CD14-positive monocyte (primary cell): Measurements from ENCODE around the gene TKT. TPM values are rescaled to one million over a fixed set of nuclear protein-coding genes. Genes with fewer than 3 reads are reported as not detected.
A peak's percentile ranks its signal among the peaks of the same experiment; 100 is the strongest.

Experiments used
- DNase-seq, 3 donors: peaks; one replicate each; pipeline ENCODE4 v3.0.0-alpha.2; 2011 to 2022
- H2AFZ ChIP-seq: 2 replicates; pipeline ENCODE4 v1.6.0; 2012; ENCODE audit warnings: mild to moderate bottlenecking, low read depth, low read length, inconsistent platforms; ENCODE audit not compliant: insufficient read depth, poor library complexity, severe bottlenecking
- H3K27ac ChIP-seq, 2 donors: 1 replicate in 1 of 2; 2 replicates in 1 of 2; pipeline ENCODE4 v1.5.1; 2012 to 2013; ENCODE audit warnings: low read length in 2 of 2, control low read depth in 1 of 2, inconsistent platforms in 1 of 2, low read depth in 1 of 2, mild to moderate bottlenecking in 1 of 2
- H3K27me3 ChIP-seq, 2 donors: one replicate each; pipeline versions ENCODE4 v1.6.0 to v1.6.1; 2011 to 2013; ENCODE audit warnings: low read length in 2 of 2; ENCODE audit not compliant: control insufficient read depth in 2 of 2, insufficient read depth in 2 of 2
- H3K36me3 ChIP-seq, 2 donors: replicated peaks in 1 of 2; 1 replicate in 1 of 2; 2 replicates in 1 of 2; pipeline versions ENCODE4 v1.5.1 to v1.6.1; 2012 to 2013; ENCODE audit warnings: low read length in 2 of 2, control low read depth in 1 of 2, inconsistent platforms in 1 of 2, mild to moderate bottlenecking in 1 of 2; ENCODE audit not compliant: insufficient read depth in 2 of 2, control insufficient read depth in 1 of 2
- H3K4me1 ChIP-seq, 2 donors: 1 replicate in 1 of 2; 2 replicates in 1 of 2; pipeline versions ENCODE4 v1.5.1 to v1.6.1; 2012 to 2013; ENCODE audit warnings: low read length in 2 of 2, control low read depth in 1 of 2, inconsistent platforms in 1 of 2, mild to moderate bottlenecking in 1 of 2, moderate library complexity in 1 of 2; ENCODE audit not compliant: insufficient read depth in 2 of 2, control insufficient read depth in 1 of 2
- H3K4me2 ChIP-seq: replicated peaks from 2 replicates; pipeline ENCODE3; 2012; ENCODE audit warnings: low read length, moderate library complexity, mild to moderate bottlenecking; ENCODE audit not compliant: poor library complexity, severe bottlenecking; ENCODE audit errors: extremely low read depth
- H3K4me3 ChIP-seq, 3 experiments: fragments of 200-600 bp in 1 of 3; sonication (generic) in 1 of 3; replicated peaks in 1 of 3; 1 replicate in 2 of 3; 2 replicates in 1 of 3; pipeline ENCODE4 v1.5.1; 2011 to 2013; ENCODE audit warnings: low read length in 3 of 3, mild to moderate bottlenecking in 3 of 3, control low read depth in 2 of 3, low read depth in 2 of 3, inconsistent platforms in 1 of 3, moderate library complexity in 1 of 3
- H3K79me2 ChIP-seq: 2 replicates; pipeline ENCODE4 v1.6.0; 2012; ENCODE audit warnings: mild to moderate bottlenecking, control low read depth, inconsistent platforms, low read length, moderate library complexity; ENCODE audit not compliant: insufficient read depth
- H3K9ac ChIP-seq: 2 replicates; pipeline ENCODE4 v1.6.0; 2017; ENCODE audit warnings: low read length, mild to moderate bottlenecking; ENCODE audit not compliant: insufficient read depth, poor library complexity, severe bottlenecking
- H3K9me3 ChIP-seq, 2 donors: replicated peaks in 1 of 2; 1 replicate in 1 of 2; 2 replicates in 1 of 2; pipeline versions ENCODE4 v1.5.1 to v1.6.1; 2012 to 2013; ENCODE audit warnings: low read length in 2 of 2, control low read depth in 1 of 2; ENCODE audit not compliant: control insufficient read depth in 1 of 2, insufficient read depth in 1 of 2
- H4K20me1 ChIP-seq: 2 replicates; pipeline ENCODE4 v1.6.0; 2012; ENCODE audit warnings: mild to moderate bottlenecking, low read length, control low read depth, moderate library complexity; ENCODE audit not compliant: insufficient read depth
- H3K27ac Mint-ChIP-seq, 7 donors: one replicate each; pipeline ENCODE4 v1.8.0; 2020; ENCODE audit warnings: mild to moderate bottlenecking in 7 of 7, mixed read lengths in 7 of 7, moderate library complexity in 6 of 7, inconsistent platforms in 2 of 7
- H3K27me3 Mint-ChIP-seq, 3 donors: one replicate each; pipeline ENCODE4 v1.8.0; 2021 to 2022; ENCODE audit warnings: low read depth in 3 of 3, mild to moderate bottlenecking in 3 of 3, mixed read lengths in 3 of 3, moderate library complexity in 3 of 3, inconsistent platforms in 1 of 3
- H3K36me3 Mint-ChIP-seq, 2 donors: one replicate each; pipeline ENCODE4 v1.8.0; 2020; ENCODE audit warnings: mixed read lengths in 2 of 2, inconsistent platforms in 1 of 2, mild to moderate bottlenecking in 1 of 2
- H3K4me1 Mint-ChIP-seq: one replicate; pipeline ENCODE4 v1.8.0; 2020; ENCODE audit warnings: mild to moderate bottlenecking, mixed read lengths
- H3K4me3 Mint-ChIP-seq, 2 donors: one replicate each; pipeline ENCODE4 v1.8.0; 2020; ENCODE audit warnings: mild to moderate bottlenecking in 2 of 2, mixed read lengths in 2 of 2, moderate library complexity in 1 of 2
- H3K9me3 Mint-ChIP-seq, 7 donors: one replicate each; pipeline ENCODE4 v1.8.0; 2020 to 2022; ENCODE audit warnings: mixed read lengths in 7 of 7, mild to moderate bottlenecking in 6 of 7, moderate library complexity in 6 of 7, inconsistent platforms in 2 of 7
- CTCF ChIP-seq: fragments of 200-600 bp; IDR thresholded peaks from one replicate; pipeline ENCODE4 v1.8.0; 2022; ENCODE audit warnings: antibody characterized with exemption, mild to moderate bottlenecking
- WGBS: methylation state at CpG from one replicate; pipeline ENCODE4 v1.1.5; 2013; ENCODE audit warnings: missing lambda C conversion rate; ENCODE audit not compliant: insufficient coverage; 5-methylcytosine and 5-hydroxymethylcytosine counted together
- intact Hi-C, 2 donors: fragments of 100-400 bp; cut with micrococcal nuclease; formaldehyde crosslinking; loops; one replicate each; pipeline versions ENCODE4 v1.15.0 to v1.15.1; 2023
- polyA plus RNA-seq, 3 donors: library from polyadenylated mRNA; depleted of rRNA in 1 of 3; unstranded in 2 of 3; stranded (reverse) in 1 of 3; fragments of 300-500 nt in 2 of 3; fragments of >200 nt in 1 of 3; fragmentation: Illumina TruSeq in 2 of 3; gene quantifications; 1 replicate in 2 of 3; 2 replicates in 1 of 3; pipeline ENCODE4 v1.2.3, GENCODE V29; 2012 to 2021

Gene TKT
- polyA plus RNA-seq, 3 donors, result 496 to 582 (median 562) TPM

DNA sequence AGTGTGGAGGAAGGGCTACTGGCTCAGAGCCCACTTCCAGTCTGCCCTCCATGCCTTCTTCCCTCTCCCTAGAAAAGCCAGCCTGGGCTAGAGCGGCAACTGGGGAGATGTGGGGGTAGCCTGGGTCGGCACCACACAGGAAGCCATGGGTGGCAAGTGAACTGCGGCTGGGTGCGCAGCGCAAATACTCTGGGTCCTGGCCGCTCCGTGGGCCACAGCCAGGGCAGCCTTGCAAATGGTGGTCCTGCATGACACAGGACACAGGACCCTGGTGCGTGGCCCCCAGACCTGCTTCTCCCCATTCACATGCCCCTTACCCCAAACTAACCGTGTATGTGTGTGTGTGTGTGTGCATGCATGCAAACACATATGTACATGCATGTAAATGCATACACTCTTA, 69.1 kb downstream of the TKT start:
- Histone ChIP-seq H3K4me3 (no peak overlapping the region), H3K36me3 (peaks cover 96 to 100% of the 10 kb centered on the region in 2 donors), H3K9me3 (no peaks in the 10 kb centered on the region), H3K4me1 (peaks cover 0 to under 1% of the 10 kb centered on the region in 2 donors), H3K9ac (no peak overlapping the region), H2AFZ (no peak overlapping the region), H3K79me2 (peaks cover 75% of the 10 kb centered on the region), H4K20me1 (peaks cover 98% of the 10 kb centered on the region), H3K27me3 (no peaks in the 10 kb centered on the region), H3K27ac (peak overlapping the region in 1 of 2 donors; percentile 47), H3K4me2 (no peak overlapping the region)
- Mint-ChIP-seq H3K27me3 (no peaks in the 10 kb centered on the region), H3K4me1 (peaks cover 7% of the 10 kb centered on the region), H3K27ac (peak overlapping the region in 2 of 7 donors; percentile 20 to 32), H3K36me3 (peaks cover 87 to 96% of the 10 kb centered on the region in 2 donors), H3K9me3 (no peaks in the 10 kb centered on the region), H3K4me3 (no peak overlapping the region)
- intact Hi-C loops, result no loop called here
- TF ChIP-seq CTCF, result no peak
- no peak for DNase-seq
- WGBS, result 100% methylated on average over 3 of the region's 9 CpGs

GRCh38 chr3:53185761-53186465, 69.9 kb downstream of the TKT start:
- Histone ChIP-seq H3K9ac (no peak overlapping the region), H3K36me3 (peaks cover 96 to 100% of the 10 kb centered on the region in 2 donors), H3K27me3 (no peaks in the 10 kb centered on the region), H4K20me1 (peaks cover 98% of the 10 kb centered on the region), H3K4me3 (no peak overlapping the region), H2AFZ (no peak overlapping the region), H3K27ac (peak overlapping the region; percentile 4 to 47), H3K79me2 (peaks cover 84% of the 10 kb centered on the region), H3K4me2 (no peak overlapping the region), H3K4me1 (peaks cover 4 to 5% of the 10 kb centered on the region in 2 donors), H3K9me3 (no peaks in the 10 kb centered on the region)
- Mint-ChIP-seq H3K36me3 (peaks cover 93 to 100% of the 10 kb centered on the region in 2 donors), H3K4me1 (peaks cover 11% of the 10 kb centered on the region), H3K9me3 (no peaks in the 10 kb centered on the region), H3K27me3 (no peaks in the 10 kb centered on the region), H3K27ac (peak overlapping the region in 6 of 7 donors; percentile 4 to 61 (median 41)), H3K4me3 (no peak overlapping the region)
- WGBS, result 93% methylated on average over 8 of the region's 20 CpGs
- no peak for TF ChIP-seq CTCF
- DNase-seq, result no peak
- intact Hi-C loops, result no loop called here
